HG02798 (cell line): ENCODE data around the gene SIGLECL1.

Experiments
- ATAC-seq: cut with Tn5 transposase; IDR thresholded peaks from one replicate; pipeline ENCODE4 v1.9.1; 2021; ENCODE audit warnings: mild to moderate bottlenecking; ENCODE audit not compliant: unreplicated experiment, poor library complexity

Gene SIGLECL1

GRCh38 chr19:51252306-51253079 lies 1.6 kb downstream of the SIGLECL1 start:
- ATAC-seq = no peak

- ATAC-seq = no peak
Measured at GRCh38 chr19:51253088-51253806, 2.4 kb downstream of the SIGLECL1 start.

DNA sequence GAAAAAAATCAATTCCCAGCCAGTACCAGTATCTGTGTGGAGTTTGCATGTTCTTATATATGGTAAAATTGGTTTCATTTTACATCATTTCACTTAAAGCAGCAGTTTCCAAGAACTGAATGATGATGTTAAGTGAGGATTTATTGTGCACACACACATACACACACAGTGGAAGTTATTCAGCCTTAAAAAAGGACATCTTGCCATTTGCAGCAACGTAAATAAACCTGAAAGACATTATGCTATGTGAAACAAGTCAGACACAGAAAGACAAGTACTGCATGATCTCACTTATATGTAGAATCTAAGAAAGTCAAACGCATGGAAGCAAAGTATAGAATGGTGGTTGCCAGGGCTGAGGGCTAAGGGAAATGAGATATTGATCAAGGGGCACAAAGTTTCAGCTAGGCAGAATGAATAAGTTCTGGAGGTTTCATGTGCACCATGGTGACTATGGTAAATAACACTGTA lies 5.3 kb downstream of the SIGLECL1 start:
- ATAC-seq = no peak

DNA sequence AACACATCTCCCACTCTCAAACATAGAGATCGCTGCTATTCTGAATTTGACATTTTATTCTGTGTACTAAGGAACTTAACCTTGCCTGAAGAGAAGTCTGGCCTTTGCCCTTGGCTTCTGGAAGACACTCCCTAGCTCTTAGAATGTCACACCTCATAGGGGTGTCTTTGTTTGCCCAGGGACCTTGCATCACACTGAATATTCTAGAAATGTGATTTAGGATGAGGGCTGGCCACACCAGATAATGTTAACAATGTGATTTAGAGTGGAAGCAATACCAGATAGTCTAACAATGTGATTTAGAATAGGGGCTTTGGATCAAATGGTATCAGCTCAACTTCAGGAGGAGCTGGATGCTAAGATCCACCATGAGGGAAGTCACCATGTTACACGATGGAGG lies 6.6 kb downstream of the SIGLECL1 start:
- ATAC-seq = no peak

- no peak for ATAC-seq
Measured at GRCh38 chr19:51258165-51259160, 7.6 kb downstream of the SIGLECL1 start.

- no peak for ATAC-seq
Measured at GRCh38 chr19:51259348-51260245, 8.7 kb downstream of the SIGLECL1 start.

DNA sequence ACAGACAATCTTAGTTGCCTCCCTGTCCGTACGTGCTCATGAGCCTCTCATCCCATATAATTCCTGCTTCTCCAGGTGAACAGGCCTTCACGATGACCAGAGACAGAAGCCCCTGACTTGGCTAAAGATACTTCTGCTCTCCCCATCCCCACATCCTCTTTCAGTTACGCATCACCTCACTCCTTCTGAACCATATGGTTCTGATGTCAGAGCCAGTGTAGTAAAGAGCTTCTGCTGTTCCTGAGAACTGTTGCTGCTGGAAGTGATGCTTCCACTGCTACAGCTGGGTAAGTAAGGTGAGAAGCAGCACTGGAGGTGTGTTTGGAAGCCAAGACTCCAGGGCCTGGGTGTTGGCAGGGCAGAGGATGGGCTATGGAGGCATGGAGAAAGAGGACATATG lies 12.9 kb downstream of the SIGLECL1 start:
- no peak for ATAC-seq

DNA sequence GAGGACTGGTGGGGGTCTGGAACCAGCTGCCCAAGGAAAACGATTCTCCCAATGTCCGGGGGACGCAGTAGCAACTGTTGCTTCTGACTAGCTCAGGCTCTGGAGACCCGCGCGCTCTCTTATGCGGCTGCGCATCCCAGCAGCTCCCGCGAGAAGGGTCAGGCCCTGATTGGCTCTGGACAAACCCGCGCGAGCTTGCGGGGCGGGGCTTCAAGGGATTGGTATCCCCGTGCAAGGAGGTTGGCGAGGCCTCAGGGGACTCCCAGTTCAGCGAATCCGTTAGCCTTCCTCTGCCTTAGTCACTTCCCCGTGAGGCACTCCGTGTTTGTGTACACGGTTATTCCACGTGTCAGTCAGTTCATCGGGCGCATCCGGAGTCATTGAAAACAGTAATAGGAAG lies 20.2 kb downstream of the SIGLECL1 start:
- ATAC-seq = no peak

- ATAC-seq = no peak
Measured at GRCh38 chr19:51272183-51272810, 21.4 kb downstream of the SIGLECL1 start.

DNA sequence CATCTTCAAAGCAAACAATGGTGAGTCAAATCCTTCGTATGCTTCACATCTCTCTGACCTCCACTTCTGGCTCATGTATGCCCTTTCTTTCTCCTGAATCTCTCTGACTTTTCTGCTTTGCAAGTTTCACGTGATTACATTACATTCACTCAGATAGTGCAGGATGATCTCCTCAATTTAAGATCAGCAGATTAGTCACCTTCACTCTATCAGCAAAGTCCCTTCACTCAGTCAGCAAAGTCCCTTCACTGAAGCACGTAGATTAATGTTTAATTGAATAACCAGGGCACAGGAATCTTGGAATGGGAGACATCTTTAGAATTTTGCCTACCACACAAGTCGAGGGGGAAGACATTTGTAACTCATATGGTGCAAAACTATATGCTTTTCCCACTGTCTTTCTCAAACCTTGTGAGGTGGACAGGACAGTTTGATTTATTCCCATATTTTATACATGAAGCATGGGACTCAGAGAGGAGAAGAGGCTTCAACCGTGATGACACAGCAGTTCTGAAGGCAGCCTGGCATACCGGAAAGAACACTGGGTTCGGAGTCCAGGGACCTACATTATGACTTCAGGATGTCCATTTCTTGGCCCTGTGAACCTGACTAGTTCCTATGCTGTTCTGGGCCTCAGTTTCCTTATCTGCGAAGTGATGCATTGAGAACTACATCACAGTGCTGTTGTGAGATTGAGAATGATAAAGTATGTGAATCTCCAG lies 23.3 kb downstream of the SIGLECL1 start:
- no peak for ATAC-seq

GRCh38 chr19:51277112-51277511 lies 26.2 kb downstream of the SIGLECL1 start:
- ATAC-seq = no peak

GRCh38 chr19:51282335-51282734 lies 31.5 kb downstream of the SIGLECL1 start:
- no peak for ATAC-seq

GRCh38 chr19:51285682-51286081 lies 34.8 kb downstream of the SIGLECL1 start:
- no peak for ATAC-seq

DNA sequence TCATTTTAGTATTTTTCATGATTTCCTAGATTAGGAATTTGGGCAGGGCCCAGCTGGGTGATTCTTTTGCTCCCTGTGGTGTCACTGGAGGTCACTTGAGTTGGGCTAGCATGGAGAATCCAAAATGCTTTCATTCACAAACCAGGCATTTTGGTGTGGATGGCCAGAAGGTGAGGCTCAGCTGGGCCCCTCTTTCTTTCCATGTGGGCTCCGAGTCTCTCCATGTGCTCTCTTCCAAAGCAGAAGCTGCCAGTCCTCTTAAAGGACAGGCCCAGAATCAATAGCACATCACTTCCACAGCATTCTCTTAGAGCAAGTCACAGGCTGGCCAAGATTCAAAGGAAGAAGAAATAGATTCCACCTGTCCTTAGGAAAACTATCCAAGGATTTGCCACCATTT lies 38.8 kb downstream of the SIGLECL1 start:
- ATAC-seq = no peak

DNA sequence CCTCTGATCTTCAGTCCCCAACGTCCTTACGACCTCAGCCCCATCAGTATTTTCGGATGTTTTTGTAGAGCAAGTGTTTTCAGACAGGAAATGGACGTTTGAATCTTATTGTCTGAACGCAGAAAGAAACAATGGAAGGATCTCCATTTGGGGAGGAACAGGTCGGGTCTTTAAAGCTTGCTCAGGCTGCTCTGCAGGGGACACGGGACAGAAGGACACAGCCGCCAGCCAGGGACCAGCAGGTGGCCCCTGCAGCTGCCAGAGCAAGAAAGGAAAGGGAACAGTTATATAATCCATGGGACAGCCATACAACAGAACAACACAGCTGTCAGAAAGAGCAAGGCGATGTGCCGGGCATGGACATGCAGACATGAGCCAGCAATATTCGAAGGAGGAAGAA lies 42.1 kb downstream of the SIGLECL1 start:
- ATAC-seq = no peak

DNA sequence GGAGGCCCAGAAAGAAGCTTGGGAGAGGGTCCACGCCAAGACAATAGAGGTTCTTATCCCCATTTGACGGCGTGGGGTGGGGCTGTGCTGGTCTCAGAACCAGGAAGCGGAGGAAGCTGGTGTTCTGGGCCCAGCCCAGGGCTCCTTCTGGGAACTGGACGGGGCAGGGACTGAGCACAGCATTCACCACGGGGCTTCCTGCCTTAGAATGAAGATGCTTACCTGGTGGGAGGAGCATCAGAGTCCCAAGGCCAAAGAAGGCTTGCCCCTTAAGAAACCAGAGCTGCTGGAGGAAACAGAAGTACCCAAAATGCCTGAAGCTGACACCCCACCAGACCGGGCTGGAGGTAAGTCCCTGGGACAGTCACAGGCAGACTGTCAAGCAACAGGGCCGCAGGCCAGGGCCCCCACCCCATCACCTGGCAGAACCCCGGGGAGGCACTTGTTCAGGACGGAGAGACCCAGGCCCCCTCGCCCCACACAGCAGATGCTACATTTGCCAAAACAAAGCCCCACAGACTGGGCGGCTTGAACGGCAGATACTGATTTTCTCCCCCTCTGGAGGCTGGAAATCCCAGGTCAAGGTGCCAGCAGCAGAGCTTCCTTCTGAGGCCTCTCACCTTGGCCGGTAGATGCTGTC lies 42.8 kb downstream of the SIGLECL1 start:
- no peak for ATAC-seq

DNA sequence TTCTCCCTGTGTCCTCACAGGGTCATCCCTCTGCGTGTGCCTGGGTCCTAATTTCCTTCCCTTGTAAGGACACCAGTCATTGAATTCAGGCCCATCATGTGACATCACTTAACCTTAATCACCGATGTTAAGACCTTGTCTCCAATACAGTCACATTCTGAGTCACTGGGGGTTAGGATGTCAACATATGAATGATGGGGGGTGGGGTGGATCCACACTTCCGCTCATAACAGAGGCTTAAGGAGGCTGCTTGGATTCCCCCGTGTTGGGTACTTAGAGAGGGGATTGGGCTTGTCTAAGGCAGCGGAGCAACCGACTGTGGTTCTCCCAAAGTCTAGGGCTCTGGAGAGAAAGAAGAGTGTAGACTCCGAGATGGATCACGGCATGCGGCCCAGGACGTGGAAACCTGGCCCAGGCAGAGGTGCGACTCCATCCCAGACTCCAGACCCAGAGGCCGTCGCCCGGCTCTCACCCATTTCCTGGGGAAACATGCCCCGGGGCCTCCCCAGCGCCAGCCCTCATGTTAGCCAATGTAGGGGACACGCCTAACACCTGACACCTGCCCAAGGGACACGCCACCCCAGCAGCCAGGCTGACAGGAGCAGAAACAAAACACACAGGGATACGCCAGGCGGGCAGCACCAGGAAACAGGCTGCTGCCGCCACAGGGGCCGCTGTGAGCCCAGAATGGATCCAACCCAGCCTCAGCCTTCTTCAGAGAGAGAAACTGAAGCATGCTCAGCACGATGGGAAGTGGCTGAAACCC lies 43.5 kb downstream of the SIGLECL1 start:
- no peak for ATAC-seq
